Upper lobe of right lung (tissue), 1 donor: Measurements from ENCODE around the gene TM7SF2. TPM values are rescaled to one million over a fixed set of nuclear protein-coding genes. Genes with fewer than 3 reads are reported as not detected.
A peak's percentile ranks its signal among the peaks of the same experiment; 100 is the strongest.

Experiments used
- ATAC-seq: fragments of 200-7000 bp; cut with Tn5 transposase; one replicate; pipeline ENCODE4 v1.9.1; 2020; ENCODE audit warnings: mild to moderate bottlenecking, moderate library complexity
- DNase-seq: peaks from one replicate; pipeline ENCODE4 v3.0.0-alpha.2; 2020
- H3K27ac ChIP-seq: fragments of 200-600 bp; one replicate; pipeline ENCODE4 v1.8.0; 2022
- H3K27me3 ChIP-seq: fragments of 200-600 bp; one replicate; pipeline ENCODE4 v1.8.0; 2022; ENCODE audit warnings: mild to moderate bottlenecking
- H3K36me3 ChIP-seq: fragments of 200-600 bp; one replicate; pipeline ENCODE4 v1.8.0; 2022
- H3K4me1 ChIP-seq: fragments of 200-600 bp; one replicate; pipeline ENCODE4 v1.8.0; 2022
- H3K4me3 ChIP-seq: fragments of 200-600 bp; one replicate; pipeline ENCODE4 v1.8.0; 2022; ENCODE audit warnings: mild to moderate bottlenecking
- H3K9me3 ChIP-seq: fragments of 200-600 bp; one replicate; pipeline ENCODE4 v1.8.0; 2022
- intact Hi-C: fragments of 100-400 bp; cut with DNase I; formaldehyde crosslinking; loops from one replicate; pipeline ENCODE4 v1.11.0; 2022
- total RNA-seq: library from RNA; stranded (reverse); fragmentation: NEBNext Ultra II Directional; extraction: Animal tissue kit (Norgen Biotek cat#: 25700); gene quantifications from one replicate; pipeline ENCODE4 v1.2.1, GENCODE V29; 2021
- TF ChIP-seq, protein P1 (sequence below): fragments of 200-600 bp; IDR thresholded peaks from one replicate; pipeline ENCODE4 v1.8.0; 2022; ENCODE audit warnings: antibody characterized with exemption
- donor health status: DM: no; HTN: yes; CAD: no; lungs with severe emphysema.

The TM7SF2 gene
- total RNA-seq, 1 donor from 2014 or later = 39.0 TPM

DNA sequence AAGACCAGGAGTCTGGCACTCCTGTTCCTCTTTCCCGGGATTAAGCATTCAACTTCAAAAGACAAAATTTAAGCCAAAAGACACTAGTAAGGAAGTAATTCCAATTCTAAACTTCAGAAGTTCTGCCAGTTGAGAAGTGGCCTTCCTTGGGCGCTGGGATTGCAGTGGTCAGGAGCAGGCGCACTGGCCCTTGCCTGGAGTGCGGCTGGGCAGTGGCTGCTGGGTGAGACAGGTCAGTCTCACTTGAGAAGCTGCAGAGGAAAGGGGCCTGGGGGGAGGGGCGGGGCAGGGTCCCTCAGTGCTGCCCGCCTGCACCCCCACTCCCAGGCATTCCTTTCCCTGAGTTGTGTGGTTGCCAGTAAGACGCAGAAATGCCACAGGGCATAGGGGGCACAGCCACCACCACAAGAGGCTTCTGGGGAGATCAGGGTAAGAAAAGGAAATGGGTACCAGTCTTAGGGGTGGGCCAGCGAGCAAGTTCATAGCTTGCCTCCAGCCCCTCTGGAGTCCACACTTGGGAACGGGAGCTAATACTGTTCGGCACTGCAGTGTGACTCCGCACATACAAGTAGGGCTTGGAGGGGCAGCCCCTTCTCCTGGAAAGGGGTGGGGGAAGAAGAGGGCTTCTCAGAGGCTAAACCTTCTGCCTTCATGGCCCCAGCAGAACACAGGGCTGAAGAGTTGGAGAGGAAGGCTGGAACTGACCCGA, 16.0 kb downstream of the TM7SF2 start:
- intact Hi-C loops = no loop called here
- TF ChIP-seq, protein P1, sequence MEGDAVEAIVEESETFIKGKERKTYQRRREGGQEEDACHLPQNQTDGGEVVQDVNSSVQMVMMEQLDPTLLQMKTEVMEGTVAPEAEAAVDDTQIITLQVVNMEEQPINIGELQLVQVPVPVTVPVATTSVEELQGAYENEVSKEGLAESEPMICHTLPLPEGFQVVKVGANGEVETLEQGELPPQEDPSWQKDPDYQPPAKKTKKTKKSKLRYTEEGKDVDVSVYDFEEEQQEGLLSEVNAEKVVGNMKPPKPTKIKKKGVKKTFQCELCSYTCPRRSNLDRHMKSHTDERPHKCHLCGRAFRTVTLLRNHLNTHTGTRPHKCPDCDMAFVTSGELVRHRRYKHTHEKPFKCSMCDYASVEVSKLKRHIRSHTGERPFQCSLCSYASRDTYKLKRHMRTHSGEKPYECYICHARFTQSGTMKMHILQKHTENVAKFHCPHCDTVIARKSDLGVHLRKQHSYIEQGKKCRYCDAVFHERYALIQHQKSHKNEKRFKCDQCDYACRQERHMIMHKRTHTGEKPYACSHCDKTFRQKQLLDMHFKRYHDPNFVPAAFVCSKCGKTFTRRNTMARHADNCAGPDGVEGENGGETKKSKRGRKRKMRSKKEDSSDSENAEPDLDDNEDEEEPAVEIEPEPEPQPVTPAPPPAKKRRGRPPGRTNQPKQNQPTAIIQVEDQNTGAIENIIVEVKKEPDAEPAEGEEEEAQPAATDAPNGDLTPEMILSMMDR = no peak
- no peak for DNase-seq
- H3K27ac ChIP-seq = no peak overlapping the region
- H3K4me3 ChIP-seq = no peak overlapping the region
- peaks cover 12% of the 10 kb centered on the region for H3K4me1 ChIP-seq
- no peaks in the 10 kb centered on the region for H3K27me3 ChIP-seq
- peaks cover 85% of the 10 kb centered on the region for H3K36me3 ChIP-seq
- H3K9me3 ChIP-seq = no peaks in the 10 kb centered on the region
- no peak for ATAC-seq

DNA sequence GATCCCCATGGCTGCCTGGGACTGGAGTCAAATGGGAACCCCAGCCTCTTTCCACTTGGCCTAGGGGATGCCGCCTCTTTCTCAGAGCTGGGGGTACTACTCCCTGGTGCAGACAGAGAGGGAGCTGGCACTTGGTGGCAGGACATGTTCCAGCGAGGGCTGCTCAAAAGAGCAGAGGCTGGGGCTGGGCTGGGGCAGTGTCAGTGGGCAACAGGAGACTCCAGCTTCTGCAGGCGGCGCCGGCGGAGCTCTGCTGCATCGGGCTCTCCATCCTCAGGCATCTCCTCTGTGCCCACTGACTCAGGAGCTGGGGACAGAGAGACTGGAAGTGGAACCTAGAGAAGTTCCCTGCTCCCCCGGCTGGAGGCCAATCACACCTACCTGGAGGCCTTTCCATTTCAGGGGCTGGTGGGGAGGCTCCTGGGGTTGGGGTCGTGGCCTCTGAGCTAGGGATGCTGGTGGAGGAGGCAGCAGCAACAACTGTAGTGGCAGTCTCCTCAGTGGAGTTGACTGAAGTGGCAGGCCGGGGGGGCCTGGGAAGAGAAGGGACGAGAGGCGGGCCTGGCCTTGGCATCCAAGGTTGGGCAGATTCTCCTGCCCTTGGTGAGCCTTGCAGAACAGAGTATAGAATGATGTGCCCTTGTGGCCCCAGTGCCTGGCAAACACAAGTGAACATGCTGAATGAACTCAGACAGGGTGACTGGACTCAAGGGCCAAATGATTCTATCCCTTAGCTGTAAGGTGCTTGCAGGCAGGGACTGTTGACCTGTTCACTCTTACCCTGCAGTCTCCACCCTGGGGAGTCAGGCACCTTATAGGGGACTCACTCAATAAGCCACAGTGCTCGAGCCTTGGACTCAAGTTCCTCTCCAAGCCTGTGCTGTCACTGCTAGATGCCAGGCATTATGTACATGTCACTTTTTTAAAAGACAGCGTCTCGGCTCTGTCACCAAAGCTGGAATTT, 16.8 kb downstream of the TM7SF2 start:
- peaks cover 87% of the 10 kb centered on the region for H3K36me3 ChIP-seq

DNA sequence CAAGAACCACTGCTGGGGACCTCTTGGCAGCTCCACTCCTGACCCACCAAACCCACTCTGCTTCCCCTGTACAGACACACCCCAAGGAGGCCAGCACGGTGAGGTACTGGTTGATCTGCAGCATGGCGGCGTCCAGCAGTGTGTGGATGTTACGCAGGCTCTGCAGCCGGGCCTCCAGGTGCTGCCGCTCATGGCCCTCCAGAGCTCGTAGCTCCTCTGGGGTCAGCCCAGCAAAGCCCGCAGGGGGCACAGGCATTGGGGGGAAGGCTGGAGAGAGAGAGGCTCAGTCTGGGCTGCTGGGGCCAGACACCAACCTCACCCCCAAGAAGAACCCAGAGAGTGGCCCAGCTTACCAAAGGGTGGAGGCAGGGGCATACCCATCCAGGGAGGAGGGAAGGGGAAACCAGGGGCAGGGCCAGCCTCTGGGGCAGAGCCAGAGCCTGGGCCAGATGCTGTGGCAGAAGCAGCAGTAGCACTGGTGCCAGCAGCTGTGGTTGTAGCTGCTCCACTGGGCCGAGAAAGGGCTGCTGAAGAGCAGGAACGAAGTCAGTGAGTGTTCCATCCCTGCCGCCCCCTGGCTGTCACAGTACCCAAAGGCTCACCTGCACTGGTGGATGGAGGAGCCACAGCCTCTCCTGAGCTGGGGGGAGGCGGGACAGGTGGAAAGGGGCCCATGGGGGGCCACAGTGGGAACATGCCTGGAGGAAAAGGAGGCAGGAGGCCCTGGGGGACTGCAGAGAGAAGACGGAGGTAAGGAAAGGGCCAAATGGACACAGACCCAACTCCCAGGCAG, 18.2 kb downstream of the TM7SF2 start:
- Histone ChIP-seq H3K9me3 (no peaks in the 10 kb centered on the region), H3K4me3 (no peak overlapping the region), H3K27me3 (no peaks in the 10 kb centered on the region), H3K27ac (no peak overlapping the region), H3K36me3 (peaks cover 80% of the 10 kb centered on the region), H3K4me1 (peaks cover 17% of the 10 kb centered on the region)
- TF ChIP-seq, protein P1 = no peak
- intact Hi-C loops = no loop called here
- DNase-seq (peak; percentile 52), ATAC-seq (no peak)

More for the DNA sequence above, 16.8 kb downstream of the TM7SF2 start:
- DNase-seq (no peak), ATAC-seq (no peak)
- Histone ChIP-seq H3K27me3 (no peaks in the 10 kb centered on the region), H3K27ac (no peak overlapping the region), H3K4me1 (peaks cover 15% of the 10 kb centered on the region), H3K9me3 (no peaks in the 10 kb centered on the region), H3K4me3 (no peak overlapping the region)
- TF ChIP-seq, protein P1 = no peak
- intact Hi-C loops = no loop called here

DNA sequence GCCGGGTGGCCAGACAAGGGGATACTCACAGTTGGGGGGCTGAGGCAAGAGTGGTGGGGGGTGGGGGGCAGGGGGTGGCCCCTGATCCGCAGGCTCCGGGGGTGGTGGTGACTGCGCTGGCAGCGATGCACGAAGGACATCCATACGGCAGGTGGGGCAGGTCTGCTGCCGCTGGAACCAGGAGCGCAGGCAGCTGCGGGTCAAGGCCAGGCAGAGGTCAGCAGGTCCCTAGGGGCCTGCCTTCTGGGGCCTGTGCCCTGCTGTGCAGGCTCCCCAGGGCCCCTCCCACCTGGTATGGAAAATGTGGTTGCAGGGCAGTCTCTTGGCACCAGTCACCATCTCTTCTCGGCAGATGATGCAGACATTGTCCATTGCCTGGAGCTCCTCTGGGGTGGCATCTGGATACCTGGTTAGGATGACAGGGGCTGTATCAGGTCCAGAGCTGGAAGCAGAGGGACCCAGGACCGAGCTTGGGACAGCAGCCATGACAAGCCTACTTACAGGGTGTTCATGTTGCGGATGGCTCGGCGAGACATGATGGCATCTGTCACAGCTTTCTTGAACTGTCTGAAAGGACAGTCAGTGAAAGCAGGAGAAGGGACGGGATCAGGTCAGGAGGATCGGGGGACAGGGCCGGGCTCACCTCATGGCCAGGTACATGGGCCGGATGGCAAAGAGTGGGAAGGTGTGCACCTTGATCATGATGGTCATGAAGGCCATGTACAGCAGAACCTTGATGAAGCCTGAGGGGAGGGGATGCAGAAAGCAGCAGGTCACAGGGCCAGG, 19.2 kb downstream of the TM7SF2 start:
- peaks cover 70% of the 10 kb centered on the region for H3K36me3 ChIP-seq
- no peak overlapping the region for H3K27ac ChIP-seq
- DNase-seq (peak; percentile 52), ATAC-seq (no peak)
- intact Hi-C loops = no loop called here
- H3K4me1 ChIP-seq = peaks cover 22% of the 10 kb centered on the region
- TF ChIP-seq, protein P1 = no peak
- no peaks in the 10 kb centered on the region for H3K9me3 ChIP-seq
- H3K4me3 ChIP-seq = no peak overlapping the region
- H3K27me3 ChIP-seq = no peaks in the 10 kb centered on the region

DNA sequence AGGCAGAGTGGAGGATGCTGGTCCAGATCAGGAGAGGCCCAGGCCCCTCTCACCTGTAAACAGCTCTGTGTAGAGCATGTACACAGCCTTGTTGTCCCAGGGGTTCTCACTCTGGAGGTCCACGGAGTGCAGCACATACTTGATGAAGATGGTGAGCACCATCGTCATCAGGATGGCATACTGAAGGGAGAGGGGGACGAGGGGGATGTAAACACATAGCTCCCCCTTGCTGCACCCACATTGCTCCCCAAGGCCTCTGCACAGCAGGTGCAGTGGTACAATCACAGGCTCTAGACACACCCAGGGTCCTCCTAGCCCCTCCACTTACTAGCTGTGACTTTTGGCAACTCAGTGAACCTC, 19.7 kb downstream of the TM7SF2 start:
- intact Hi-C loops = no loop called here

More for the DNA sequence above, 19.7 kb downstream of the TM7SF2 start:
- ATAC-seq (no peak), DNase-seq (no peak)
- TF ChIP-seq, protein P1 = no peak
- Histone ChIP-seq H3K9me3 (no peaks in the 10 kb centered on the region), H3K36me3 (peaks cover 65% of the 10 kb centered on the region), H3K4me1 (peaks cover 24% of the 10 kb centered on the region), H3K27ac (no peak overlapping the region), H3K27me3 (no peaks in the 10 kb centered on the region), H3K4me3 (no peak overlapping the region)
